Effector memory CD8-positive, alpha-beta T cell (primary cell): ENCODE results near the gene ANTXR1.

ENCODE experiments used
- ATAC-seq: fragments of 150-1000 bp; cut with Tn5 transposase; replicated peaks from 2 replicates; pipeline ENCODE4 v1.10.0; 2021; ENCODE audit warnings: mild to moderate bottlenecking, moderate library complexity
- DNase-seq, 3 experiments: peaks; one replicate each; pipeline ENCODE4 v3.0.0; 2021
- H3K27ac Mint-ChIP-seq, 2 donors: one replicate each; pipeline ENCODE4 v1.8.0; 2022; ENCODE audit warnings: mild to moderate bottlenecking in 2 of 2, mixed read lengths in 2 of 2, moderate library complexity in 2 of 2
- H3K27me3 Mint-ChIP-seq, 2 donors: one replicate each; pipeline ENCODE4 v1.8.0; 2022; ENCODE audit warnings: mixed read lengths in 2 of 2
- H3K36me3 Mint-ChIP-seq: one replicate; pipeline ENCODE4 v1.8.0; 2022; ENCODE audit warnings: mild to moderate bottlenecking, moderate library complexity, mixed read lengths; ENCODE audit not compliant: insufficient read depth
- H3K4me1 Mint-ChIP-seq, 2 donors: one replicate each; pipeline ENCODE4 v1.8.0; 2022; ENCODE audit warnings: low read depth in 2 of 2, mixed read lengths in 2 of 2
- H3K4me3 Mint-ChIP-seq, 2 donors: one replicate each; pipeline ENCODE4 v1.8.0; 2022; ENCODE audit warnings: mild to moderate bottlenecking in 2 of 2, mixed read lengths in 2 of 2, moderate library complexity in 2 of 2
- H3K9me3 Mint-ChIP-seq, 2 donors: one replicate each; pipeline ENCODE4 v1.8.0; 2022; ENCODE audit warnings: mixed read lengths in 2 of 2

Gene ANTXR1

GRCh38 chr2:68987021-68987503 lies 25.9 kb upstream of the ANTXR1 start:
- Mint-ChIP-seq H3K4me3 (no peak overlapping the region), H3K4me1 (no peaks in the 10 kb centered on the region), H3K27me3 (peaks cover 14 to 22% of the 10 kb centered on the region in 2 donors), H3K9me3 (no peaks in the 10 kb centered on the region), H3K36me3 (peaks cover 2% of the 10 kb centered on the region), H3K27ac (no peak overlapping the region)
- no peak for ATAC-seq
- no peak for DNase-seq

GRCh38 chr2:68989035-68989434 lies 23.9 kb upstream of the ANTXR1 start:
- Mint-ChIP-seq H3K27ac (no peak overlapping the region), H3K4me3 (no peak overlapping the region), H3K27me3 (peaks cover 22 to 27% of the 10 kb centered on the region in 2 donors), H3K9me3 (no peaks in the 10 kb centered on the region), H3K4me1 (no peaks in the 10 kb centered on the region), H3K36me3 (peaks cover 2% of the 10 kb centered on the region)
- ATAC-seq, result no peak
- DNase-seq, result no peak

- no peak overlapping the region for H3K4me3 Mint-ChIP-seq
- peaks cover 2% of the 10 kb centered on the region for H3K36me3 Mint-ChIP-seq
- DNase-seq (no peak), ATAC-seq (no peak)
- H3K9me3 Mint-ChIP-seq, result no peaks in the 10 kb centered on the region
- H3K27ac Mint-ChIP-seq, result no peak overlapping the region
- no peaks in the 10 kb centered on the region for H3K4me1 Mint-ChIP-seq
- peaks cover 32 to 34% of the 10 kb centered on the region in 2 donors for H3K27me3 Mint-ChIP-seq
These were observed 20.6 kb upstream of the ANTXR1 start for GRCh38 chr2:68992341-68992740.

GRCh38 chr2:68992933-68993332 lies 20.0 kb upstream of the ANTXR1 start:
- H3K9me3 Mint-ChIP-seq, result no peaks in the 10 kb centered on the region
- DNase-seq (no peak), ATAC-seq (no peak)
- H3K36me3 Mint-ChIP-seq, result no peaks in the 10 kb centered on the region
- peaks cover 33 to 34% of the 10 kb centered on the region in 2 donors for H3K27me3 Mint-ChIP-seq
- H3K27ac Mint-ChIP-seq, result no peak overlapping the region
- H3K4me3 Mint-ChIP-seq, result no peak overlapping the region
- no peaks in the 10 kb centered on the region for H3K4me1 Mint-ChIP-seq

- H3K27me3 Mint-ChIP-seq, result peaks cover 37 to 40% of the 10 kb centered on the region in 2 donors
- no peak for ATAC-seq
These were observed 19.3 kb upstream of the ANTXR1 start for GRCh38 chr2:68993660-68994059.

GRCh38 chr2:68994864-68995263 lies 18.1 kb upstream of the ANTXR1 start:
- H3K4me3 Mint-ChIP-seq, result no peak overlapping the region
- H3K36me3 Mint-ChIP-seq, result no peaks in the 10 kb centered on the region
- DNase-seq (no peak), ATAC-seq (no peak)
- peaks cover 44 to 46% of the 10 kb centered on the region in 2 donors for H3K27me3 Mint-ChIP-seq
- no peaks in the 10 kb centered on the region for H3K4me1 Mint-ChIP-seq
- no peak overlapping the region for H3K27ac Mint-ChIP-seq
- H3K9me3 Mint-ChIP-seq, result no peaks in the 10 kb centered on the region

More at GRCh38 chr2:68993660-68994059, 19.3 kb upstream of the ANTXR1 start:
- Mint-ChIP-seq H3K9me3 (no peaks in the 10 kb centered on the region), H3K4me3 (no peak overlapping the region), H3K27ac (no peak overlapping the region), H3K4me1 (no peaks in the 10 kb centered on the region), H3K36me3 (no peaks in the 10 kb centered on the region)
- DNase-seq, result no peak

- no peaks in the 10 kb centered on the region for H3K4me1 Mint-ChIP-seq
- peaks cover 45 to 47% of the 10 kb centered on the region in 2 donors for H3K27me3 Mint-ChIP-seq
- no peaks in the 10 kb centered on the region for H3K9me3 Mint-ChIP-seq
- H3K27ac Mint-ChIP-seq, result no peak overlapping the region
- ATAC-seq (no peak), DNase-seq (no peak)
- no peak overlapping the region for H3K4me3 Mint-ChIP-seq
- H3K36me3 Mint-ChIP-seq, result no peaks in the 10 kb centered on the region
These were observed 17.1 kb upstream of the ANTXR1 start for GRCh38 chr2:68995916-68996315.

- no peaks in the 10 kb centered on the region for H3K4me1 Mint-ChIP-seq
- no peak overlapping the region for H3K27ac Mint-ChIP-seq
- ATAC-seq, result no peak
- H3K27me3 Mint-ChIP-seq, result peaks cover 59 to 60% of the 10 kb centered on the region in 2 donors
- DNase-seq, result no peak
- no peaks in the 10 kb centered on the region for H3K9me3 Mint-ChIP-seq
- no peaks in the 10 kb centered on the region for H3K36me3 Mint-ChIP-seq
- H3K4me3 Mint-ChIP-seq, result no peak overlapping the region
These were observed 15.6 kb upstream of the ANTXR1 start for GRCh38 chr2:68997401-68997800.

- DNase-seq, result no peak
- ATAC-seq, result no peak
- no peaks in the 10 kb centered on the region for H3K36me3 Mint-ChIP-seq
- no peaks in the 10 kb centered on the region for H3K9me3 Mint-ChIP-seq
- H3K4me3 Mint-ChIP-seq, result no peak overlapping the region
- peaks cover 67 to 68% of the 10 kb centered on the region in 2 donors for H3K27me3 Mint-ChIP-seq
- no peak overlapping the region for H3K27ac Mint-ChIP-seq
- H3K4me1 Mint-ChIP-seq, result no peaks in the 10 kb centered on the region
These were observed 11.1 kb upstream of the ANTXR1 start for GRCh38 chr2:69001879-69002278.

GRCh38 chr2:69003731-69004130 lies 9.2 kb upstream of the ANTXR1 start:
- no peak for DNase-seq
- H3K4me3 Mint-ChIP-seq, result no peak overlapping the region
- ATAC-seq, result no peak
- no peaks in the 10 kb centered on the region for H3K36me3 Mint-ChIP-seq
- no peaks in the 10 kb centered on the region for H3K9me3 Mint-ChIP-seq
- H3K4me1 Mint-ChIP-seq, result no peaks in the 10 kb centered on the region
- H3K27me3 Mint-ChIP-seq, result peaks cover 58 to 63% of the 10 kb centered on the region in 2 donors
- no peak overlapping the region for H3K27ac Mint-ChIP-seq

GRCh38 chr2:69007169-69007568 lies 5.8 kb upstream of the ANTXR1 start:
- Mint-ChIP-seq H3K27me3 (peaks cover 40 to 46% of the 10 kb centered on the region in 2 donors), H3K36me3 (no peaks in the 10 kb centered on the region), H3K9me3 (no peaks in the 10 kb centered on the region), H3K4me3 (no peak overlapping the region), H3K27ac (no peak overlapping the region), H3K4me1 (no peaks in the 10 kb centered on the region)
- ATAC-seq (no peak), DNase-seq (no peak)

GRCh38 chr2:69007603-69008002 lies 5.4 kb upstream of the ANTXR1 start:
- no peak for ATAC-seq
- H3K4me1 Mint-ChIP-seq, result peaks cover 2 to 3% of the 10 kb centered on the region in 2 donors
- peaks cover 39 to 46% of the 10 kb centered on the region in 2 donors for H3K27me3 Mint-ChIP-seq
- H3K27ac Mint-ChIP-seq, result no peak overlapping the region
- no peak overlapping the region for H3K4me3 Mint-ChIP-seq
- no peak for DNase-seq
- no peaks in the 10 kb centered on the region for H3K36me3 Mint-ChIP-seq
- H3K9me3 Mint-ChIP-seq, result no peaks in the 10 kb centered on the region

GRCh38 chr2:69010437-69011194 lies 2.4 kb upstream of the ANTXR1 start:
- no peak overlapping the region for H3K4me3 Mint-ChIP-seq
- H3K27me3 Mint-ChIP-seq, result peaks cover 47 to 53% of the 10 kb centered on the region in 2 donors
- peaks cover 3% of the 10 kb centered on the region for H3K36me3 Mint-ChIP-seq
- no peaks in the 10 kb centered on the region for H3K9me3 Mint-ChIP-seq
- ATAC-seq (no peak), DNase-seq (no peak)
- no peak overlapping the region for H3K27ac Mint-ChIP-seq
- H3K4me1 Mint-ChIP-seq, result peaks cover 8 to 11% of the 10 kb centered on the region in 2 donors

GRCh38 chr2:69011611-69012157 lies 1.3 kb upstream of the ANTXR1 start:
- H3K27ac Mint-ChIP-seq, result no peak overlapping the region
- H3K9me3 Mint-ChIP-seq, result no peaks in the 10 kb centered on the region
- DNase-seq, result no peak
- peaks cover 8 to 11% of the 10 kb centered on the region in 2 donors for H3K4me1 Mint-ChIP-seq
- H3K36me3 Mint-ChIP-seq, result peaks cover 3% of the 10 kb centered on the region
- no peak overlapping the region for H3K4me3 Mint-ChIP-seq
- no peak for ATAC-seq
- peaks cover 37 to 44% of the 10 kb centered on the region in 2 donors for H3K27me3 Mint-ChIP-seq
